Activated T-helper 2 cell treated with anti-CD3 and anti-CD28 coated beads, Interferon-gamma antibody, Interleukin-2, Interleukin-4, amounts not matched to agents 10 μg/mL and 5 μg/mL and 100 μg/mL, durations not matched to agents 14 hours and 24 hours and 36 hours (primary cell): Measurements from ENCODE around the gene HOXD8. TPM values are rescaled to one million over a fixed set of nuclear protein-coding genes. Genes with fewer than 3 reads are reported as not detected.

Experiments
- DNase-seq: peaks from one replicate; pipeline ENCODE4 v3.0.0; 2021; ENCODE audit warnings: low spot score
- H3K27ac Mint-ChIP-seq: one replicate; pipeline ENCODE4 v1.8.0; 2021; ENCODE audit warnings: mixed read lengths
- H3K27me3 Mint-ChIP-seq: one replicate; pipeline ENCODE4 v1.8.0; 2021; ENCODE audit warnings: low read depth, mixed read lengths
- H3K36me3 Mint-ChIP-seq: one replicate; pipeline ENCODE4 v1.8.0; 2021; ENCODE audit warnings: low read depth, mixed read lengths
- H3K4me1 Mint-ChIP-seq: one replicate; pipeline ENCODE4 v1.8.0; 2021; ENCODE audit warnings: low read depth, mixed read lengths
- H3K4me3 Mint-ChIP-seq: one replicate; pipeline ENCODE4 v1.8.0; 2021; ENCODE audit warnings: low read depth, mild to moderate bottlenecking, moderate library complexity, mixed read lengths
- H3K9me3 Mint-ChIP-seq: one replicate; pipeline ENCODE4 v1.8.0; 2021; ENCODE audit warnings: mixed read lengths
- intact Hi-C: fragments of 100-400 bp; cut with micrococcal nuclease; formaldehyde crosslinking; loops from one replicate; pipeline ENCODE4 v1.15.1; 2023
- total RNA-seq: library from RNA; stranded (reverse); gene quantifications from 2 replicates; pipeline ENCODE4 v1.2.3, GENCODE V29; 2022

HOXD8 gene
- total RNA-seq, 1 donor from 2014 or later, result not detected

- Mint-ChIP-seq H3K4me1 (peaks cover 10% of the 10 kb centered on the region), H3K36me3 (no peaks in the 10 kb centered on the region), H3K27me3 (peaks cover 86% of the 10 kb centered on the region), H3K4me3 (no peak overlapping the region), H3K9me3 (no peaks in the 10 kb centered on the region), H3K27ac (no peak overlapping the region)
- intact Hi-C loops, result loop anchor here (2.0 kb wide), 1 partner anchor 13 kb away; the partner anchor contains the start of gene HOXD4
- no peak for DNase-seq
Observed at GRCh38 chr2:176137906-176138305, 8.4 kb downstream of the HOXD8 start.

DNA sequence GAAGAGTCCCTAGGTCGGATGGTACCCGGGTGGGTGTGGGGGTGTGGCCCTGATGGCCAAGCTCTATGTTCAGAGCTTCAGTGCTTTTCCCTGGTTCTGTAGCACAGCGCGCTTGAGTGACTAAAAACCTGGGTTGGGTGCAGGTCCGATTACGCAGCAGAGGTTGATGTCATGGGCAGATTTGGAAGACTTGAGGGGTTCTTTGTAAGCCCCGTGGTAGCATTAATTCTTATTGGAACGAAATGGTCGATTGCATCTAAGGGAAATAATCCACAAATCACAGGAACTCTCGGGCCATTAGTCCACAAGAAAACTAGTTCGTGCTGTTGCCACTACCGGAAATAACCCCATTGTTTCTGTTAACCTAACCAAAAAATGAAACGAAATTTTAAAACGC lies 9.0 kb downstream of the HOXD8 start:
- H3K9me3 Mint-ChIP-seq, result no peaks in the 10 kb centered on the region
- no peak overlapping the region for H3K27ac Mint-ChIP-seq
- no peak for DNase-seq
- H3K4me1 Mint-ChIP-seq, result peaks cover 10% of the 10 kb centered on the region
- intact Hi-C loops, result no loop called here
- H3K36me3 Mint-ChIP-seq, result no peaks in the 10 kb centered on the region
- H3K4me3 Mint-ChIP-seq, result no peak overlapping the region
- H3K27me3 Mint-ChIP-seq, result peaks cover 86% of the 10 kb centered on the region

DNA sequence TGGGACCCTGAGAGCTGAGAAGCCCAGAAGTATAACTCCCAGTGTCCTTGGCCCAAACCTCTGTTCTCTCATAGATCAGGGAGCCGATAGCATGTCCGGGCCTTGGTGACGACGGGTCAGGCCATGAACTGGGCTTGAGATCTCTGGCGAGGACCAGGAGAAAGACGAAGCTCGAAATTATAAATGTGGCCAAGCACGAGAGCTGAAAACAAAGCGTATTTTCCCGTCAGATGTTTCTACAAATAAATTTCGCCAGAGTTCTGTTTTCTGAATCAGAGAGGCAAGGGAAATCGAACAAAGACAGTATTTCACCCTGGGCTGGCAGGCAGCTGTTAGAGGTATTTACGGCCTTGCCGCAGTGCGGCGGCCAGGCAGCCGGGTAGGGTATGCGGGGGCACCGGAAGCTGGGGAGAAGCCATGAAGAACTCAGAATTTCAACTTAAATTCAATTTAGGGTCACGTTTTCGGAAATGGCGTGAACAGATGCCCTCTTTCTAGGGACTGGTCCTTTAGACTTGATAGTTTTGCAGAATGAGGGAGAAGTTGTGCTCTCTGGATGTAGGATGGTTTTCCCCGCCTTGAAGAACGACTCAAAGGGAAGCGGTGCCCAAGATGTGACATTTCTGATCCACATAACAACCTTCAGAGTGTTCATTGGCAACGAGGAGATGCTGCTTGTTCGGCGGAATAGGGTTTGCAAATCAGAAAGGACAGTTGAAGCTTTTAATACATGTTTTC lies 9.6 kb downstream of the HOXD8 start:
- Mint-ChIP-seq H3K36me3 (no peaks in the 10 kb centered on the region), H3K4me1 (peaks cover 10% of the 10 kb centered on the region), H3K9me3 (no peaks in the 10 kb centered on the region), H3K27ac (no peak overlapping the region), H3K27me3 (peaks cover 86% of the 10 kb centered on the region), H3K4me3 (no peak overlapping the region)
- no peak for DNase-seq
- intact Hi-C loops, result loop anchor here (1.0 kb wide), 1 partner anchor 9 kb away; no protein-coding TSS in a partner anchor

DNA sequence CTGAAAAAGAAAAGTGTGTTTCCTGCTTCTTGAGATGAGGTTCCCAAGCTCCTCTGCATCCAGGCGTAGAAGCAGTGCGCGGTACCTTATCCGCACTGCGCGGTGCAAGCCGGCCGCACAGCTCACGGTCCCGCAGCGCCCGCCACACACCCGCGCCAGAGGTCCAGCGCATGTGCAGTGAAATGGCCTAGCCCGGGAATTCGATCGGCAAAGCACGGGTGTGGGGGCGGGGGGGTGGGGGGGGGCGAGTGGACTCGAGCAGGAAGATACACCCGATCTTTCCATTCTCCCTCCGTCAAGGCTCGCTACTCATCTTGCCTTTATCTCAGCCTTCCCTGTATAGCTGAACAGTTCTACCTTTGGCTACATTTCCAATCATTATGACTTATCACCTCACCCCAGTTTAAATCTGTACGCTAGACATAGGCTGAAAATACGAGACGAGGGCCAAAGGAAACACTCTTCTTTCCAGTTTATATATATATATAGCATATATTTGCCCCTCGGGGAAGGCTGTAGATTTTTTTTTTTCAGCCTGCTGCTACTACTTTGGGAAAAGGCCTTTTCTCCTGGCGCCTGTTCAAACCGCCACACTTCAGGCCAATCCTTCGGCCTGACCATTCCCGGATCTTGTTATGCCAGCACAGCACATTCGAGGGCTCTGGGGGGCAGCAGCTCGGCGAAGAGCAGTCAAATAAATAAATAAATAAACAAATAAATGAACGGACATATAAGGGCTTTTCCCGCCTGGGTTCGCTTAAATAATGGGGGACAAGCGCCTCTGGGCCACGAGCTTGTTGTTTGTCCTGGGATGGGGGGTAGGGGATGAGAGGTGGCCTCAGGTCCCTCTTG lies 10.4 kb downstream of the HOXD8 start:
- intact Hi-C loops, result loop anchor here (1.0 to 5.0 kb wide), 6 partner anchors 10 to 1007 kb away; no protein-coding TSS in a partner anchor
- Mint-ChIP-seq H3K4me3 (no peak overlapping the region), H3K9me3 (no peaks in the 10 kb centered on the region)

GRCh38 chr2:176140513-176141317 lies 11.2 kb downstream of the HOXD8 start:
- H3K4me1 Mint-ChIP-seq, result peaks cover 8% of the 10 kb centered on the region

More for the DNA sequence above, 10.4 kb downstream of the HOXD8 start:
- no peak for DNase-seq
- H3K36me3 Mint-ChIP-seq, result no peaks in the 10 kb centered on the region
- H3K4me1 Mint-ChIP-seq, result peaks cover 10% of the 10 kb centered on the region
- peaks cover 82% of the 10 kb centered on the region for H3K27me3 Mint-ChIP-seq
- H3K27ac Mint-ChIP-seq, result no peak overlapping the region

GRCh38 chr2:176142281-176142680 lies 12.8 kb downstream of the HOXD8 start:
- no peak overlapping the region for H3K27ac Mint-ChIP-seq
- DNase-seq, result no peak
- peaks cover 85% of the 10 kb centered on the region for H3K27me3 Mint-ChIP-seq
- no peaks in the 10 kb centered on the region for H3K36me3 Mint-ChIP-seq
- no peak overlapping the region for H3K4me3 Mint-ChIP-seq
- H3K4me1 Mint-ChIP-seq, result peaks cover 4% of the 10 kb centered on the region
- H3K9me3 Mint-ChIP-seq, result no peaks in the 10 kb centered on the region
- intact Hi-C loops, result loop anchor here (5.0 kb wide), 2 partner anchors 315 to 1005 kb away; no protein-coding TSS in a partner anchor

More at GRCh38 chr2:176140513-176141317, 11.2 kb downstream of the HOXD8 start:
- Mint-ChIP-seq H3K9me3 (no peaks in the 10 kb centered on the region), H3K27me3 (peaks cover 80% of the 10 kb centered on the region), H3K36me3 (no peaks in the 10 kb centered on the region), H3K27ac (no peak overlapping the region), H3K4me3 (no peak overlapping the region)
- DNase-seq, result peak; percentile 64
- intact Hi-C loops, result loop anchor here (1.0 to 5.0 kb wide), 5 partner anchors 317 to 1007 kb away; no protein-coding TSS in a partner anchor

DNA sequence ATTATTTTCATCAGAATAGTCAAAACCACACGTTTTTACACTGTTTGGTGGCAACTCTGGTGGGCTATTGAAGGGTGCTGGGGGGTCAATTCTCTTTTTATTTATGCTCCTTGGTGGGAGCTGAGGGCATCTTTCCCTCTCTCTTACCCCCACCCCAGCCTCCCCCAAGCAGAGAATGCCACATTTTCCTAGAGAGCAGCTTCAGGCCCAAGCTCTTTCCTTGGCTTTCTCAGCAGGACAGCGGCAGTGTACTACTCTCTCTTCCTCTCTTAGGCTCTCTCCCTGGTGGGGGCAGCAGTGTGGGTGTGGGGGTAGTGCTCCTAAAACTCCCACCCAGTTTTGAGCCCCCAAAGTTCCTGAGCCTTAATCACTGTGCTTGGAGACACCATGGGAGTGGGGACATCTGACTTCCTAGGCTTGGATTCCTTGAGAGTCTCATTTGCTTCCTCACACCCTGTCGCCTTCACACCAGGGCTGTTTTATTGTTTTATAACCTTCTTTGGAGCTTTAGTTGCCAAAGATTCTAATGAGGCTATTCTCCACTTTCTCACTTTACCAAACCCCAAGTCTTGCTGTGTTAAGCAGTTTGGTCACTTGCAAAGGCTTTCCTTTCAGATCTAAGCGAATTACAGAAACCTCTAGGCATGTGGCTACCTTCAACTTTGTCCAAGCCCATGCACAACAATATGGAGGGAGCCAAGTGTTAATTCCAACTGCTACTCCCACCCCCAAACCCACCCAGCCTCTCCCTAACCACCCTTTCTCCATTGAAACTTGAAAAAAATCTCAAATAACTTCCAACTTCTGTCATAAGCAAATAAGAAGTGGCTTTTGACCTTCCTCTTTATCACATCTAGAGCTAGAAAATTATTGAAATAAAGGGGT lies 15.8 kb downstream of the HOXD8 start:
- DNase-seq, result no peak
- Mint-ChIP-seq H3K27me3 (peaks cover 84% of the 10 kb centered on the region), H3K4me1 (no peaks in the 10 kb centered on the region), H3K36me3 (peaks cover under 1% of the 10 kb centered on the region), H3K9me3 (no peaks in the 10 kb centered on the region), H3K4me3 (no peak overlapping the region), H3K27ac (no peak overlapping the region)
- intact Hi-C loops, result no loop called here

GRCh38 chr2:176146101-176146500 lies 16.6 kb downstream of the HOXD8 start:
- intact Hi-C loops, result no loop called here
- no peak for DNase-seq
- peaks cover 86% of the 10 kb centered on the region for H3K27me3 Mint-ChIP-seq
- H3K4me3 Mint-ChIP-seq, result no peak overlapping the region
- no peak overlapping the region for H3K27ac Mint-ChIP-seq
- no peaks in the 10 kb centered on the region for H3K4me1 Mint-ChIP-seq
- peaks cover 3% of the 10 kb centered on the region for H3K36me3 Mint-ChIP-seq
- no peaks in the 10 kb centered on the region for H3K9me3 Mint-ChIP-seq

DNA sequence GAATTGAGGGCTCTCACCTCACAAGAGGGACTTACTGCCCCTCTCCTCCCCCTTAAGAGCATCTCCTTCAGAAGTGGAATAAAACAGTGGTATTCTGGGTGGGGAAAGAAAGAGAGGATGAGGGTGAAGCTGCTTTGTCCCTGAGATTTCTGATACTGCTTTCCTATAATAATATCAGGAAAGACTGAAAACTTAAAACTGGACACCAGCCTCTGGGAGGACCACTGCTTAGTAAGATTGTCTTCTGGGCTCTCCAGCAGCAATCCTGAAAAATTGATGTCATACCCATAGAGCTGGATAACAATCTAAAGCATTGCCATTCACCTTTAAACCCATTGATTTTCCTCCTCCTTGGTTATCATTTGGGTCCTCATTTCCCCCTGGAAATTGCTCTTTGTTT lies 17.1 kb downstream of the HOXD8 start:
- H3K9me3 Mint-ChIP-seq, result no peaks in the 10 kb centered on the region
- H3K27me3 Mint-ChIP-seq, result peaks cover 86% of the 10 kb centered on the region
- H3K27ac Mint-ChIP-seq, result no peak overlapping the region

GRCh38 chr2:176147210-176147799 lies 17.8 kb downstream of the HOXD8 start:
- Mint-ChIP-seq H3K27ac (no peak overlapping the region), H3K27me3 (peaks cover 81% of the 10 kb centered on the region), H3K4me3 (no peak overlapping the region), H3K36me3 (peaks cover 3% of the 10 kb centered on the region), H3K9me3 (no peaks in the 10 kb centered on the region), H3K4me1 (no peaks in the 10 kb centered on the region)
- intact Hi-C loops, result no loop called here
- DNase-seq, result no peak

More for the DNA sequence above, 17.1 kb downstream of the HOXD8 start:
- DNase-seq, result no peak
- intact Hi-C loops, result no loop called here
- Mint-ChIP-seq H3K4me1 (no peaks in the 10 kb centered on the region), H3K4me3 (no peak overlapping the region), H3K36me3 (peaks cover 3% of the 10 kb centered on the region)

- DNase-seq, result no peak
- Mint-ChIP-seq H3K36me3 (peaks cover 3% of the 10 kb centered on the region), H3K9me3 (no peaks in the 10 kb centered on the region), H3K4me3 (no peak overlapping the region), H3K4me1 (no peaks in the 10 kb centered on the region), H3K27me3 (peaks cover 85% of the 10 kb centered on the region), H3K27ac (no peak overlapping the region)
- intact Hi-C loops, result no loop called here
Observed at GRCh38 chr2:176147800-176148496, 18.4 kb downstream of the HOXD8 start.
